Activated CD8-positive, alpha-beta T cell treated with anti-CD3 and anti-CD28 coated beads for 36 hours (primary cell): ENCODE measurements around the gene NID2. TPM values are rescaled to one million over a fixed set of nuclear protein-coding genes. Genes with fewer than 3 reads are reported as not detected.

Experiments used
- ATAC-seq: fragments of 200-7000 bp; cut with Tn5 transposase; one replicate; pipeline ENCODE4 v1.10.0; 2021; ENCODE audit warnings: mild to moderate bottlenecking, moderate library complexity
- CTCF ChIA-PET: fragments of 350-600 bp; sonication (Branson Sonifier 250); formaldehyde crosslinking; loops from one replicate; lab custom pipeline; 2021; ENCODE audit warnings: antibody characterized with exemption; lab: Charles Lee
- POLR2A ChIA-PET: fragments of 350-600 bp; sonication (Branson Sonifier 250); formaldehyde crosslinking; loops from one replicate; lab custom pipeline; 2021; ENCODE audit warnings: antibody characterized with exemption; lab: Charles Lee
- DNase-seq: peaks from one replicate; pipeline ENCODE4 v3.0.0-alpha.2; 2020
- H3K27ac Mint-ChIP-seq: one replicate; pipeline ENCODE4 v1.8.0; 2021; ENCODE audit warnings: mild to moderate bottlenecking, mixed read lengths
- H3K27me3 Mint-ChIP-seq: one replicate; pipeline ENCODE4 v1.8.0; 2021; ENCODE audit warnings: mixed read lengths
- H3K36me3 Mint-ChIP-seq: one replicate; pipeline ENCODE4 v1.8.0; 2021; ENCODE audit warnings: low read depth, mixed read lengths
- H3K4me1 Mint-ChIP-seq: one replicate; pipeline ENCODE4 v1.8.0; 2021; ENCODE audit warnings: low read depth, mixed read lengths
- H3K4me3 Mint-ChIP-seq: one replicate; pipeline ENCODE4 v1.8.0; 2021; ENCODE audit warnings: mild to moderate bottlenecking, moderate library complexity, mixed read lengths
- H3K9me3 Mint-ChIP-seq: one replicate; pipeline ENCODE4 v1.8.0; 2021; ENCODE audit warnings: mixed read lengths
- CTCF ChIP-seq: fragments of 200-600 bp; IDR thresholded peaks from one replicate; pipeline ENCODE4 v1.8.0; 2022; ENCODE audit warnings: antibody characterized with exemption, mild to moderate bottlenecking
- intact Hi-C: fragments of 100-400 bp; cut with micrococcal nuclease; formaldehyde crosslinking; loops from one replicate; pipeline ENCODE4 v1.10.0; 2022
- total RNA-seq, 2 experiments: library from RNA; stranded (reverse); gene quantifications; one replicate each; pipeline ENCODE4 v1.2.3, GENCODE V29; 2021

NID2 gene
- total RNA-seq, 2 experiments from 2014 or later = 0.29 TPM; not detected in 1

- Mint-ChIP-seq H3K36me3 (no peaks in the 10 kb centered on the region), H3K27me3 (peaks cover 9% of the 10 kb centered on the region), H3K27ac (no peak overlapping the region), H3K4me1 (no peaks in the 10 kb centered on the region), H3K9me3 (peaks cover 5% of the 10 kb centered on the region), H3K4me3 (no peak overlapping the region)
- ATAC-seq (no peak), DNase-seq (no peak)
- TF ChIP-seq CTCF = no peak
- intact Hi-C loops = no loop called here
- ChIA-PET POLR2A (no interaction called here), CTCF (interaction anchor here (1.0 to 1.9 kb wide), 2 partner anchors 46 to 261 kb away, joined by 3 to 5 read pairs; no protein-coding TSS in a partner anchor)
Measured at GRCh38 chr14:52089218-52089617, 20.4 kb upstream of the NID2 start.

- ChIA-PET POLR2A (no interaction called here), CTCF (no interaction called here)
- Mint-ChIP-seq H3K27ac (no peak overlapping the region), H3K36me3 (no peaks in the 10 kb centered on the region), H3K9me3 (peaks cover 6% of the 10 kb centered on the region), H3K4me3 (no peak overlapping the region), H3K4me1 (no peaks in the 10 kb centered on the region), H3K27me3 (peaks cover 9% of the 10 kb centered on the region)
- no peak for ATAC-seq
- no peak for TF ChIP-seq CTCF
- no peak for DNase-seq
- intact Hi-C loops = no loop called here
Measured at GRCh38 chr14:52086711-52087110, 17.9 kb upstream of the NID2 start.

- H3K27ac Mint-ChIP-seq = no peak overlapping the region
- no peak overlapping the region for H3K4me3 Mint-ChIP-seq
- CTCF ChIA-PET = no interaction called here
- no peak for ATAC-seq
- TF ChIP-seq CTCF = no peak
- DNase-seq = no peak
- H3K36me3 Mint-ChIP-seq = no peaks in the 10 kb centered on the region
- POLR2A ChIA-PET = no interaction called here
- intact Hi-C loops = no loop called here
- H3K27me3 Mint-ChIP-seq = peaks cover 2% of the 10 kb centered on the region
- H3K4me1 Mint-ChIP-seq = no peaks in the 10 kb centered on the region
- peaks cover 6% of the 10 kb centered on the region for H3K9me3 Mint-ChIP-seq
Measured at GRCh38 chr14:52082903-52083302, 14.0 kb upstream of the NID2 start.

GRCh38 chr14:52081964-52082363 is 13.1 kb upstream of the NID2 start:
- POLR2A ChIA-PET = no interaction called here
- CTCF ChIA-PET = interaction anchor here (2.8 kb wide), 1 partner anchor 12 kb away, joined by 18 read pairs; the partner anchor contains the start of gene NID2
- Mint-ChIP-seq H3K27me3 (peaks cover 2% of the 10 kb centered on the region), H3K27ac (no peak overlapping the region), H3K4me1 (no peaks in the 10 kb centered on the region), H3K9me3 (peaks cover 6% of the 10 kb centered on the region), H3K4me3 (no peak overlapping the region), H3K36me3 (no peaks in the 10 kb centered on the region)
- no peak for DNase-seq
- no peak for TF ChIP-seq CTCF
- ATAC-seq = no peak
- intact Hi-C loops = no loop called here

GRCh38 chr14:52080808-52081755 is 12.2 kb upstream of the NID2 start:
- DNase-seq (no peak), ATAC-seq (no peak)
- no peaks in the 10 kb centered on the region for H3K4me1 Mint-ChIP-seq
- peaks cover 2% of the 10 kb centered on the region for H3K27me3 Mint-ChIP-seq
- intact Hi-C loops = no loop called here
- ChIA-PET POLR2A (interaction anchor here (1.6 kb wide), 1 partner anchor 12 kb away, joined by 3 read pairs; the partner anchor contains the start of gene NID2), CTCF (interaction anchor here (1.0 to 2.8 kb wide), 2 partner anchors 11 to 37 kb away, joined by 3 to 18 read pairs; partner anchors contain the start of gene NID2)
- no peak overlapping the region for H3K4me3 Mint-ChIP-seq
- no peaks in the 10 kb centered on the region for H3K36me3 Mint-ChIP-seq
- H3K27ac Mint-ChIP-seq = no peak overlapping the region
- no peak for TF ChIP-seq CTCF
- peaks cover 6% of the 10 kb centered on the region for H3K9me3 Mint-ChIP-seq
